GM19025 (cell line): ENCODE data around the gene NQO2.

Experiments
- ATAC-seq: cut with Tn5 transposase; IDR thresholded peaks from one replicate; pipeline ENCODE4 v1.9.1; 2021; ENCODE audit warnings: mild to moderate bottlenecking, low read depth, moderate library complexity; ENCODE audit not compliant: unreplicated experiment

NQO2 gene, protein sequence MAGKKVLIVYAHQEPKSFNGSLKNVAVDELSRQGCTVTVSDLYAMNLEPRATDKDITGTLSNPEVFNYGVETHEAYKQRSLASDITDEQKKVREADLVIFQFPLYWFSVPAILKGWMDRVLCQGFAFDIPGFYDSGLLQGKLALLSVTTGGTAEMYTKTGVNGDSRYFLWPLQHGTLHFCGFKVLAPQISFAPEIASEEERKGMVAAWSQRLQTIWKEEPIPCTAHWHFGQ

DNA sequence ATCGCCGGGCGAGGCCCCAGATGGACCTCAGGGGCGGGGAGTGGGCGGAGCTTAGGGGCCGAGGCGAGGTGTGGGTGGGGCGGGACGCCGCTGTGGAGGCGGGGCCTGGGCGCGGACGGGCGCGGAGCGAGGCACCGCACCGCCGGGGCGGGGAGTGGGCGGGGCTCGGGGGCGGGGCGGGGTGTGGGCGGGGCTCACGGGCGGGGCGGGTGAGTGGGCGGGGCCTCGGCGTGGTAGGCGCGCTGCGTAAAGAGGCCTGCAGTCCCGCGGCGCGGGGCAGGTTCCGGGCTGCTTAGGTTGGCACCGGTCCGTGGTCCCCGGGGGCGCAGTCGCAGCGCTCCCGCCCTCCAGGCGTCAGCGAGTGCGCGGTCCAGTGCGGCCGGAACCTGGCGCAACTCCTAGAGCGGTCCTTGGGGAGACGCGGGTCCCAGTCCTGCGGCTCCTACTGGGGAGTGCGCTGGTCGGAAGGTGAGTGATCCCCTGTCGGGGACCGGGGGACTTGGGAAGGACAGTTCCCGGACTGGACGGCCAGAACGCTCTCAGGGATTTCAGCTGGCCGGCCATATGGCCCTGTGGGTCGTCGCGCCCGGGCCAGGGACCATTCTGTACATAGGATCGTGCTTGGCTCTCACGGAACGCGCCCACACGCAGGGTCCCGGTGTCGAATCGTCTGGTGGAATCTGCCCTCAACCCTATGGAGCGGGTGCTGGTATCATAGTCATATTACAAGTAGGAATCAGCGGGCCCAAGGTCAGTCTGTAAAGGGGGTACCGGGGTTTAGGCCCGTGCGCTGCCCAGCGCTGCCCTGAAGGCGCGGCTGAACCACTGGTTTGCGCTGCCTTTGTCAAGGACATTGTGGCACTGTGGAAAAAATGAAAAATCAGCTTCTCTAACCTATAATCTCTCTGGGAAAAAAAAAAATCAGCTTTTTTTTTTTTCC is at the start of gene NQO2:
Gene NQO2 (plus strand): TSS at position 277 of the 940 bp plus-strand sequence. CDS start 6,659 bp downstream, outside the sequence.
- peak; percentile 78 for ATAC-seq

DNA sequence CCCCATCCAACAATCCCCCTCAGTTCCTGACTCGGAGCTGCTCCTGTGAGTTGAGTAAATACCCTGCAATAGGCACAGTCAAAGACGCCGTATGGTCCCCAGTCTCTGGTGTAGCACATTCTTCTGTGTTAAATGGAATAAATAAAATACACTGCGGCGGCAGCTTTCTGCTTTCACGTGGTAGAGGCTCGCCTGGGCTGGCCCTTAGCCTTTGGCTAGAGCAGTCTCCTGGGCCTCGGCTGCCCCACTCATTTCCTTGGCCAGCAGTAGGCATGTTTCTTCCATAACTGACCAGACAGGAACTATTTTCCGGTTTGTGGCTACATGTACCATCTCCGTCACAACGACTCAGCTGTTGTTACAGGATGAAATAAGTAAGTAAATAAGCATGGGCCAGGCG is 49.0 kb upstream of the NQO2 start:
- ATAC-seq = no peak

GRCh38 chr6:2951728-2952127 is 48.0 kb upstream of the NQO2 start:
- ATAC-seq = no peak

- peak; percentile 74 for ATAC-seq
Measured at GRCh38 chr6:2952557-2953095, 47.1 kb upstream of the NQO2 start.

- ATAC-seq = no peak
Measured at GRCh38 chr6:2953098-2953497, 46.6 kb upstream of the NQO2 start.

DNA sequence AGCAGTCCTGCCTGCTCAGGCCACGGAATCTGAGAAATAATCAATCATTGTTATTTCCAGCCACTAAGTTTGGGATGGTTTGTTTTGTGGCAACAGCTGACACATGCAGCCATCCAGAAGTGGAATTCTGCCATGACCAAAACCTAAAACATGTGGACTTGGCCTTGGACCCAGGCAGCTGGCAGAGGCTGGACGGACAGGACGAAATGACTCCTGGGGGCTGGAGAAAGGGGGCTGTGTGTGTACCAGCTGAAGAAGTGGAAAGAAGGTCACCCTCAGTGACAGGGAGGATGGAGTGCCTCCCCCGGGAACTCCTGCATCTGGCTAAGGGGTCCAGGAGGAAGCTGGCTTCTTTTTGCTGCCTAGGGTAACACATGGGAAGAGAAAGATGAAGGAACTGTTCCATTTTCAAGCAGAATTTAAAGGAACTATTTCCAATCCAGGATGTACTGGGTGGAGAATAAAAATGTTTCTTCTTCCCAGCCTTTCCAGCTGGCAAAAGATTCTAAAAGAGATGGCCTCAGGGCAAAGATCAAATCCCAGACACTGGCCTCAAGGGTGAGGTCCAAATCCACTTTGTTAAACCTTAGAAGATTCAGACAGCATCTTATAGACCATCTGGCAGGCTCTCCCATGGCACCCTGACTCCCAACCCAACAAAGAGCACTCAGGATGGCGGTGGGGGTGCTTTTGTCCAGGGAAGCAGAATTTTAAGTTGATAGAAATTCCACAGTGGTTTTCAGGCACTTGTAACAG is 42.6 kb upstream of the NQO2 start:
- ATAC-seq = no peak

DNA sequence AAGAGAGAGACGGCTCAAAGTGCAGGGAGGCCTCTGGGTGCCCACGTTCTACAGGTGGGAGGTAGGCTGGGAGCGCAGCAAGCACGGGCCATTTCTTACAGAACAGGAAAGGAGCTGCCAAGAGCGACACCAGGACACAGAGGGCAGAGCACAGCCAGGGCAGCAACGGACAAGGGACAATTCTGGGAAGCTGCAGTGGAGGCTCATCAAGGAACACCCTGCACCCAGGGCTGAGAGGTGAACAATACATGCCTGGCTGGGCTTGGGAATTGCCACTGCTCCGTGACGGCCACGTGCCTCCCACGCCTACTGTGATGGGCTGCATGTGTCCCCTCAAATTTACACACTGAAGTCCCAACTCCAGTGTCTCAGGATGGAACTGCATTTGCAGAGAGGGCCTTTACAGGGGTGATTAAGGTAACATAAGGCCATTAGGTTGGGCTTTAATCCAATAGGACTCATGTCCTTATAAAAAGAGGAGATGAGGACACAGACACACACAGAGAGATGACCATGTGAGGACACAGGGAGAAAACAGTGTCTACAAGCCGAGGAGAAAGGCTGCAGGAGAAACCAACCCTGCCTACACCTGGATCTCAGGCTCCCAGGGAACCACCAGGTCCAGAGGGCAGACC is 41.9 kb upstream of the NQO2 start:
- no peak for ATAC-seq

DNA sequence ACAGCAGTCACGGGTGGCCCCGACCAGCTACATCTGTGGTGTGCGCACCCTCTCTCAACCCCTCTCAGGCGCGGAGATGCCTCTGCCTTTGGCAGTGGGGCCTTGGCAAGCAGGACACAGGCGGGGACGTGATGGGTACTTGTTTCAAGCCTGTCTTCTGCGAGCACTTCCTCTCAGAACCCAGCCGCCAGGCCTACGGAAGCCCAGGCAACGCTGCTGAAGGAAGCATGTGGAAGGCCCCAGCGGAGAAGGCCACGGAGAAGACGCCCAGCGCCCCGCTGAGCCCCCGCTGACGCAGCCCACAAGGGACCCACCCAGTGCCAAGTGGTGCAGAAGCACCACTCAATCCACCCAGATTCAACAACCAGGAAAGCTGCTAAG is 41.4 kb upstream of the NQO2 start:
- ATAC-seq = no peak

DNA sequence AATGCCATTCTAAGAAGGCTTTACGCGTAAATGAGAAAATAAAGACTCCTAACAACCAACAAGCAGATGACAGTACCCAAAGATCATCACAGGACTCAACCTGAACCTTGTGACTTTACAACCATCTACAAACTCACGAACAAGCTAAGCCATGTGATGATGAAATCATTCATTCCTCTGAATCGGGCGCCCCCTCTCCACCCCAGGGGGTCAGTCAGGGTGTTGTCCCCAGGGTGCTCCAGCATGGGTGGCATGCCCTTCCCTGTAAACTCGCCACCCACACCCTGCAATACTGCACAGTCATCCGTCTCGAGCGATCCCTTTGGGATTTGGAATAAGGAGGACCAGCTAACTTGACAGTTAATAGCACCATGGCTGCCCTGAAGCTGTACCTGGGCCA is 40.9 kb upstream of the NQO2 start:
- ATAC-seq = no peak

- no peak for ATAC-seq
Measured at GRCh38 chr6:2959909-2960719, 39.6 kb upstream of the NQO2 start.

DNA sequence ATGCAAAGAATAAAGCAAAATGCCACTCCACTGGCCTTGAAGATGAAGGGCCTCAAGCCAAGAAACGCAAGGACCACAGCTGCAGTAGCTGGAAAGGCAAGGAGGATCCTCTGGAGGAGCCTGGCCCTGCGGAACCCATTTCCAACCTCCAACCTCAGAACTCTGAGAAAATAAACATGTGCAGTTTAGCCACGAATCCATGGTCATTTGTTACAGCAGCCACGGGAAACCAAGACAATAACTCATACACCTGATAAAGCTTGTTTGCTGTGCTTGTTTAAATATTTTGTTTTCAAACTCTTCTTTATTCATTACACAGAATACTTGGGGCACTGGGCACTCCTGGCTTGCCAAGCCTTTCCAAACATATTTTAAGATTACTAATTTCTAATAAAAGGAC is 38.8 kb upstream of the NQO2 start:
- ATAC-seq = no peak

GRCh38 chr6:2961506-2961905 is 38.2 kb upstream of the NQO2 start:
- ATAC-seq = no peak

GRCh38 chr6:2962004-2962403 is 37.7 kb upstream of the NQO2 start:
- no peak for ATAC-seq

DNA sequence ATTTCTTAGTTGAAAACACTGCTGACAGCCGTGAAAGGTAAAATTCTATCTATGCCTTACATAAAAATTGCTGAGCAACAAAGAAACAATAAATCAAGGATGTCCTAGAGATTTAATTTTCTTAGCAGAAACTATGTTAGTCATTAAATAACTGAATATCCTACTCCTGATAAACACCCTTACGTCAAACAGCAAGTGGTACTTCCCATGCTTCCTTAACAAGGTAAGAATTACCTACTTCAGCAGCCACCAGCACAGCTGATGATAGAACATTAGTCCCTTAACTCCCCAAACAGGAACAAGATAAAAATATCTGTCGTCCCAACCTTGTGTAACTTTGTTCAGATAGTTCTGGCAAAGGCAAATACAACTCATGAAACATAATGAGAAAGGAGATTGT is 37.1 kb upstream of the NQO2 start:
- ATAC-seq = no peak

DNA sequence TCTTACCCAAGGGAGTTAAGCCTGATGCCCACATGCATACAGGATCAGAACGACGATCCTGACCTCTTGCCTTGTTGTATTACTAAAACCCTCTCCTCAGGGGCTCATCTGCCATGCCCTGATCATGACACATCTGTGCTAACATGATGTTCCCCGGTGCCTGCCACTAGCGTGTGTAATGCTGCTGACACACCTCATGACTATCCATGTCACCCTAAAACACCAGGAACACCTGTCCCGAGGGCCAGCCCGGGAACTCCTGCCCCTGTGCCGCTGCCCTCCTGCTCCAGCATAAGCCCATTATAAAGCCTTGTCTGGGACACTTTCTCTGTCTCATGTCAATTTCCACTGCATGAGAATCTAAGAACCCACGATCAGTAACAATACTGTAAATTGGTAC is 35.9 kb upstream of the NQO2 start:
- no peak for ATAC-seq

- no peak for ATAC-seq
Measured at GRCh38 chr6:2964793-2965505, 34.7 kb upstream of the NQO2 start.

GRCh38 chr6:2966347-2966746 is 33.3 kb upstream of the NQO2 start:
- ATAC-seq = no peak

DNA sequence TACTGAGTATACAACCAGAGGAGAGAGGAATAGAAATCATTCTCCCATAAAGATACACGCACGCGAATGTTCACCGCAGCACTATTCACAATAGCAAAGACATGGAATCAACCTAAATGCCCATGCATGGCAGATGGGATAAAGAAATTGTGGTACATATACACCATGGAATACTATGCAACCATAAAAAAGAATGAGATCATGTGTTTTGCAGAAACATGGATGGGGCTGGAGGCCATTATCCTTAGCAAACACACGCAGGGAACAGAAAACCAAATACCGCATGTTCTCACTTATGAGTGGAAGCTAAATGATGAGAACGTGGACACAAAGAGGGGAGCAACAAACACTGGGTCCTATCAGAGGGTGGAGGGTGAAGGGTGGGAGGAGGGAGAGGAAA is 31.8 kb upstream of the NQO2 start:
- no peak for ATAC-seq

DNA sequence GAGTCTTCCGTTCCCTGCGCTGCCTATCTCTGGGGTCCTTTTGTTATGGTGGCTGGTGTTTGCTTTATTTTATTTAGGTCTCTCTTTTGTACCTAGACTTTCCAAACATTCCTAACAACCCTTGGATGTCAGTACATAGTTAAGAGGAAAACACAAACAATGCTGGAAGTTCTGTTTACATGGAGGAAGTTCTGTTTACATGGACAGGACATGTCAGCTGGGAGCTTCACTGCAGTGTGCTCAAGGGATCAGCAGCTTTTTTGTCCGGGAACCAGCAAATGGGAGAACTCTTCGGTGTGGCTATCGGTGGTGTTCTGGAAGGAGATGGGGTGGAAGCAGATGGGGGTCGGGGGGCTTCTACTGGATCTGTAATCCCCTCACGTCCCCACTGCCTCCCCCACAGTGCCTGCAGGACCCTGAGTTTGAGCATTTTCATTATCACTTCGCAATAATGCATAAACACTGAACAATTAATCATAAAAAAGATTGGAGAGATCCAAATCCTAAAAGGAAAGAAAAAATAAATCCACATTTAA is 31.0 kb upstream of the NQO2 start:
- no peak for ATAC-seq
